Activated CD4-positive, CD25-positive, alpha-beta regulatory T cell treated with anti-CD3 and anti-CD28 coated beads, Interleukin-2, amount 50 U/mL, for 24 hours (primary cell): Measurements from ENCODE around the gene MPHOSPH6.
"Not testable (repeated sequence)": the region's sequence is repeated elsewhere in the genome, so short reads cannot be mapped to it uniquely, and the experiment has no call there.

Source experiments
- ATAC-seq, 2 donors: fragments of 150-1000 bp; cut with Tn5 transposase; one replicate each; pipeline ENCODE4 v1.10.0; 2021; ENCODE audit warnings: mild to moderate bottlenecking in 1 of 2, moderate library complexity in 1 of 2

MPHOSPH6 gene, protein sequence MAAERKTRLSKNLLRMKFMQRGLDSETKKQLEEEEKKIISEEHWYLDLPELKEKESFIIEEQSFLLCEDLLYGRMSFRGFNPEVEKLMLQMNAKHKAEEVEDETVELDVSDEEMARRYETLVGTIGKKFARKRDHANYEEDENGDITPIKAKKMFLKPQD

DNA sequence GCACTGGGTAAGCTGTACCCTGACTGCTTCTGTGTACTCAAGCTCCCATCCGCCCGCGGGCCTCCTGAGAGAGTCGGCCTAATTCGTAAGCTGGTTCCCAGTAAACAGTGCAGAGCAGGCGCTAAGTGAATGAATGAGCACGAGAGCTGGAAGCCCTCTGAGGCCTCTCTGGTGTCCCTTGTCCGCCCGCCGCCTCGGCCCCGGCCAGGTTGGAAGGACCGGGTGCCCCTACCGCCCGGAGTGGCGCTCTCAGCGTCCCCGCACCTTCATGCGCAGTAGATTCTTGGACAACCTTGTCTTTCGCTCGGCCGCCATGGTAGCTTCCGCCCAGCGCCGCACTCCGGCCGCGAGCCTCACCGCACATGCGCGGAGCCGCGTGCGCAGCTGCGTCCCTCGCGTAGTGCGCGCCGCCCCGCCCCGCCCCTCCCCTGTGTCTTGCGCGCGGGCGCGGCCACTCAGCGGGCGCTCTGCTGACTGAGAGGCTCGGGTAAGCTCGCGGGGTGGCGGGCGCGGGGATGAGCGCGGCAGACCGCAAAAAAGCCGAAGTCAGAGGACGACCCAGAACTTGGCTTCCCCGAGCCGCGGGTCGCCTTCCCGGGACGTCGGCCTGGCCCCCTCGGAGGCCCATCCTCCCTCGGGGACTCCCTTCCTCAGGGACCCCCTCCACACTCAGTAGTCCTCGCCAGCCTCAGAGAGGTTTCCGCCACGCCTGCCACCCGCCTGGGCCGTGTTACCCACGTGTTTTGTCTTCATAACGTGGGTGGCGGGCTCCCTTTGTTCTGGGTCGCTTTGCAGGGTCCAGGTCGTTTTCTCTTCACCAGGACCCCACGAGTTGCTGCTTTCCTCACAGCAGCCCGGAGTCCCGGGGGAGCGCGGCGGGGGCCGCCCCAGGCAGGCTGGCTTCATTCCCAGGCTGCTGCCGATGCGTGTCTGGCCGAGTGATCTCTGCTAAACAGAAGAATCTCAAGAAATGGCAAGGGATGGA is at the start of gene MPHOSPH6:
MPHOSPH6 (minus strand) TSS at position 364 of the 985 bp plus-strand sequence; CDS start at position 315, 49 bp downstream.
- peak; percentile 94 to 95 for ATAC-seq

DNA sequence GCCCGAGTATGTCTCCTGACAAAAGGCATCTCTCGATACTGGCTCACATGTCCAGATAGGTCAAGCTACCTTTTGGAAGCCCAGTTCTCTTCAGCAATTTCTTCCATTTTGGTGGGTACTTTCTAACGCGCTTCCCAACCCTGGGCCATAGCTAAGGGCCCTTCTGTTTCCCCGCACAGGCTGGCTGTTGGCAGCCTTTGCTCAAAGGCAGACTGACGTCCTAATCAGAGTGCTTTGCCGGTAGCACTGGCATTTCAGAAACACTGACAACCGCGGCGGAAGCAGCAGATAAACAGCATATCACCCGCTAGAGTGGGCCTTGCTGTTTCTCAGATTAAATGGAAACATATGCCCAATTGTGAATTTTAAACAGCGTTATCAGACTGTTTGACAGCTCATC is 49.3 kb upstream of the MPHOSPH6 start:
- ATAC-seq: no peak

DNA sequence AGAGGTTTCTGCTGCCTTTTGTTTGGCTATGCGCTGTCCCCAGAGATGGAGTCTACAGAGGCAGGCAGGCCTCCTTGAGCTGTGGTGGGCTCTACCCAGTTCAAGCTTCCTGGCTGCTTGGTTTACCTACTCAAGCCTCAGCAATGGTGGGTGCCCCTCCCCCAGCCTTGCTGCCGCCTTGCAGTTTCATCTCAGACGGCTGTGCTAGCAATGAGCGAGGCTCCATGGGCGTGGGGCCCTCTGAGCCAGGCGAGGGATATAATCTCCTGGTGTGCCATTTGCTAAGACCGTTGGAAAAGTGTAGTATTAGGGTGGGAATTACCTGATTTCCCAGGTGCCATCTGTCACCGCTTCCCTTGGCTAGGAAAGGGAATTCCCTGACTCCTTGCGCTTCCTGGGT is 39.3 kb upstream of the MPHOSPH6 start:
- not testable (repeated sequence) for ATAC-seq

DNA sequence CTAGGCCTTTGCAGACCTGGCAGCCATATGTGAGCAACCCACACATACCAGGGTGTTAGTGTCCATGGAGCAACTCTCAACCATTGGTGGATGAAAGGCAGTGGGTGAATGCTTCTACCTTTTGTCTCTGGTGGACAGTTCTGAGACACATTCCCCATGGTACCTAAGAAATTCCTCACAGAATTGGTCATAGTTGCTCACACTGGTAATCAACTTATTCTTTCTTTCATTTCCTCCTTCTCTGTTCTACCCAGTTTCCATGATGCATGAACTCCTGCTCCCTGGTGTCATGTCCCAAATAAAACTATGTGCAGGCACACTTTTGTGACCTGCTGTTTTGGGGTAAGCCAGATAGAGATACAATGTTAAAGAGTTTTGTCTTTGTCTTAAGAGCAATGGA is 33.2 kb upstream of the MPHOSPH6 start:
- no peak for ATAC-seq

DNA sequence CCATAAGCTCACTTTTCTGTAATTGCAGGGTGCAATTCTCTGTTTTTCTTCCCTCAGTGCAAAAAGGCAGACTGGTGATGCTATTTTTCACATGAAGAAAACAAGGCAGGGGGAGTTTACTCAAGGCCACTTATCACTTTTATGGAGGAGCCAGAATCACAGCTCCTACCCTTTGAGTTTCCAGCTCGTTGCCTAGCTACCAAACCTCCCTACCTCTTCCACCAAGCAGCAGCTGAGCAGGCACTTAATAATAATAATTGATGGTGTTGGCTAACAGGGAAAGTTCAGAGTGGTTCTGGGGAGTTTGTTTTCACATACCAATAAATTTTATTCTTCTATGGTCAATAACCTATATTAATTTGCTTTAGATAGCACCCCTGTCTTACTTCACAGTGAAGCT is 31.9 kb upstream of the MPHOSPH6 start:
- no peak for ATAC-seq

- no peak for ATAC-seq
These were observed 31.3 kb upstream of the MPHOSPH6 start for GRCh38 chr16:82201351-82201750.

DNA sequence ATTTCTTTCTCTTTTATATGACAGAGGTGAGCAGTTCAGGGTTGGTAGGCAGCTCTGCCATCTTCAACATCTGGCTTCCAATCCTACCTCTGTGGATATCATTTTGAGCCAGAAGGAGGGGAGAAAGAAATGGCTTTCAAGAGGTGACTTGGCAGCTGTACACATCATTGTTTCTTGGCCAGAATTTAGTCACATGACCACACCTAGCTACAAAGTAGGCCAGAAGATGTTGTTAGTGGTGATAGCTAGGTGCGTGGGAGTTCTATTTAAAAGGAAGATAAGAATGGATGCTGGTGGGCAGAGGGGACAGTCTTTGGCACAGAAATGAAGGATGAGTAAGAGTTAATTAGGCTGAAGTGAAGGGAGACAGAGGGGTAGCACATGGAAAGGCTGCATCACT is 29.2 kb upstream of the MPHOSPH6 start:
- ATAC-seq: no peak

- ATAC-seq: no peak
These were observed 27.7 kb upstream of the MPHOSPH6 start for GRCh38 chr16:82197540-82198240.

DNA sequence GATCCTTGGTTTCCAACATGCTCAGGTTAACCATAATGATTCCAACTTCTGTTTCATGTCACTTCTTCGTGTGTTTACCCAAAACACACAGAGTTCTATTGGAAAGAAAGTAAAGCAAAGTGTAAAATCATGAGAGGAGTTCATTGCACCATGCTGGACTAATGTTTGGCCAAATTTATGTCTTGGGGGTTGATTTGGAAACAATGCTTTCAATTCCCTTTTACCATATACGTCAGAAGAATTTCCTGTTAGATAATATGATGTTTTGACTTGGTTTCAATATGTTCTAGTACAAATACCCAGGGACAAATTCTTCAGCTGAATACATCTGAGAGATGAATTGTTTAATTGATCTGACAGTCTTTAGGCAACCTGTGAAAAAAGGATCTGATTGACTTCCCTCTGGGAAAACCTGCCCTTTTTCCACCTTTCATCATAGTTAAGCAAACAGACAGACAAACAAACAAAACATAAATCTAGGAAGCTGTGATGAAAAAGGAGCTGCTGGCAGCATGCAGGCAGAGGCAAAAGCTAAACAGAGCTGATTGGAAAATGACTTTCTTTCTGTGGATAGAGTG is 26.0 kb upstream of the MPHOSPH6 start:
- no peak for ATAC-seq

DNA sequence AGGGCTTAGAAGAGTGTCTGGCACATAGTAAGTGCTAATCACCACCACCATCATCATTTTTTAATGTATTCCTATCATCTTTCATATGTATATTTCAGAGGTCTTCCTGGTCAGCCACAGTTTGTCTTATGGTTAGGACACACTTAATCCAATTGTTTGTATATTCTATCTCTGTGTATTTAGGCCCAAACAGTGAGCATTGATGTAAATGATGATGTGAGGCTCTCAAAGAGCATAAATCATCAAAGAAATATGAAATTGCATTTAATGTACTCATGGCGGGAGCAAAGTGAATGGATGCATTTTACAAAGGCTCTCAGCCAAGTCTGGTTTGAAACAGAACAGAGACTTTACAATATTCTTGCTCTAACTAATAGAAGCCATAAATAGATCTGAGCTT is 24.1 kb upstream of the MPHOSPH6 start:
- no peak for ATAC-seq

GRCh38 chr16:82192665-82193064 is 22.6 kb upstream of the MPHOSPH6 start:
- peak; percentile 96 to 97 for ATAC-seq

DNA sequence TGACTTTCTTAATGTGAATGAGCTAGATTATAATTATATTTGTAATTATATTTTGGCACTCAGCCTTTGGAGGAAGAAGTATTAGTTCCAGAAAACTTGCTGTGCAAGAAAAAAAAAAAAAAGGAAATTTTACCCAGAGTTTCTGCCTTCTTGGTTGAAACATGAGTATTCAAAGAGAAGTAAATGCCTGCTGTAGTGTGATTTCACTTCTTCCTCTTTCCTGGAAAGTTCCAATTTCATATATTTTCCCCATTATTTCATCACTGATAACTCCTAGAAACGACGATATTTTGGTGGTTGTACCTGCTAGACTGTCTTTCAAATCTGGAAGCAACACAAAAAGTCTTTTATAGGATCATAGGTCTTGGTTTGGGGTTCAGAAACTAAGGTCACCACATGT is 20.4 kb upstream of the MPHOSPH6 start:
- ATAC-seq: no peak

- ATAC-seq: peak; percentile 26 to 32
These were observed 17.8 kb upstream of the MPHOSPH6 start for GRCh38 chr16:82187829-82188228.

- ATAC-seq: no peak
These were observed 15.0 kb upstream of the MPHOSPH6 start for GRCh38 chr16:82185012-82185411.

GRCh38 chr16:82184213-82184612 is 14.2 kb upstream of the MPHOSPH6 start:
- no peak for ATAC-seq

DNA sequence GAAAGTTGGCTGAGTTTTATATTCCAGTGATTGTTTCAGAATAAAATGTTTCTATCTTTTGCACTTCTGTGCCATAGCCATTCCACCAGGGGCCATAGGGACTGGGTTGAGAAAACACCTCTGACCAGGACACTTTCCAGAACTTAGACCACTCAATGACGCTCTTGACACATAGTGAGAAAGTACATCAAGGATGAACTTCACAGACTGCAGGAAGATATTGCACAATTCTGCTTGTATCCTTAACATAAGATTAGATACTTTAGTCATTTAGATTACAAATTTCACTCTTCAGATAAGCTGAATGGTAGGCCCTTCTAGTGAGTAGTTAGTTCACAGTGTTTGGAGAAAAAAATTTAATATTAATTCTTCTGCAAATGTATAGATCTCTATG is 13.0 kb upstream of the MPHOSPH6 start:
- no peak for ATAC-seq

DNA sequence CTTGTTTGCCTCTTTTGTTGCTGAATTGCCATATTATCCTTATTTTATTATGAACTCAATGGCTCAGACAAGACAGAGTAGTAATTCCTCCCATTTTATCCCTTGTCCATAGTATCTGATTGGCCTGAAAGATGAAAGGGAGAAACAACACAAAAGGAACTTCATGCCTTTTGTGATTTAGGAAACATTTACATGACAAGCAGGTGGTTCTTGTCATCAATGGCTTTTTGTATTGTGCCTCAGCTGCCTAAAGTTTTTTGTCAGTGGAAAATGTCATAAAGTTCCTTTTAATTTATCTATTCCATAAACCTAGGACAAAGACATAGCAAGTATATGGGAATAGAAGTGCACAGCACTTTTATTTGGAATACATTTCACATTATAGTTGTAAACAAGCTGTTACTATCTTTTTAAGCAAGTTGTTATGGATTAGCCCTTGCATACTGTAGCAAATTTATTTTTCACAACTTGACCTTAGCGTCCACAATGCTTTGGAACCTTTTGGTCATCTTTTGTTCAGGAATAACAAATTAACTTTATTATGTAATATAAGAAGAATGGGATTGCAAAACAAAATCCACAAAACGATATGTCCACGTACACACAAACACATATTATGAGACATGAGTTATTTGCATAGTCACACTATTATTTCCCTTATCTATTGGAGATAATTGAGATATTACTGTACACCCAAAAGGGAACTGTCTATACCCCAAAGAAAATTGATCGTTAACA is 12.4 kb upstream of the MPHOSPH6 start:
- no peak for ATAC-seq

GRCh38 chr16:82181461-82182185 is 11.6 kb upstream of the MPHOSPH6 start:
- ATAC-seq: no peak

DNA sequence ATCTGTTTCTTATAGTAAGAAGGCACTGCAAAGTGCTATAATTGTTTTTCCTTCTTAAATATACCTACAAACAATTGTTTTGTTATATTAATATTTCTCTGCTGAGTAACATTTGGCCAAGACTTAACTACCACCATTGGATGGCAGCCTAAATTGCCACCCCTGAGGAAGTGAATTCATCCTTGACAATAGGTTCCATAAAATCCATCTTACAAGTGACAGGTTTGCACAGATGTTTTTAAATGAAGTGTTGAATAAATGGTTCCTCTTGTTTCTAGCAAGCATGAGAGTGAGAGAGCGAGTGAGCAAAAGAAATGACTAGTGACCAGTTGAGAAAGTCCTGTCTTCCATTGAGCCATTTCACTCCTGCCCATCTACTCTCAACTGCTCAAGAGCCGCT is 8.3 kb upstream of the MPHOSPH6 start:
- no peak for ATAC-seq

- no peak for ATAC-seq
These were observed 7.5 kb upstream of the MPHOSPH6 start for GRCh38 chr16:82177555-82177954.

DNA sequence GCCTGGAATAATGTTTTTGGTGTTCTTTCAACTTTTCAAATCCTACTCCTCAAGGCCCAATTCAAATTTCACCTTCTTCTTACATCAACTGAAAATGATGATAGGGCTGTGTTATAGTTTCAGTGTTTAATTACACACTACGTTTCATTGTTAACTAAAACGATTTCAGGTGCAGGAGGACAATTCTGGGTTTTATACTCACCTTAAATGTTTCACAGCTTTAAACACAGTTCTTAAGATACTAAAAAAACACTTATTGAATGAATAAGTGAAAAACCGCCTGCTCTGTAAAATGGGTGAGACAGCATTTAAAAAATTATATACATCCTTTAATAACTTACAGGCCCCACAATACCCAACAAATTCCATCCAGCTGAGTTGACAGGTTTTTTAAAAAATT is 6.2 kb upstream of the MPHOSPH6 start:
- no peak for ATAC-seq

- ATAC-seq: no peak
These were observed 5.6 kb upstream of the MPHOSPH6 start for GRCh38 chr16:82175627-82176026.
